K562 (cell line): ENCODE data around the gene DSE. TPM values are rescaled to one million over a fixed set of nuclear protein-coding genes. Genes with fewer than 3 reads are reported as not detected.

ENCODE experiments used
- ATAC-seq: fragments of 200-7000 bp; cut with Tn5 transposase; 3 replicates; pipeline ENCODE4 v1.9.1; 2020; ENCODE audit warnings: moderate library complexity
- BruUV-seq: library from RNA; stranded (reverse); fragments of 400-500 nt; replicated peaks from 2 replicates; lab custom pipeline; 2021; lab: Mats Ljungman, UMichigan
- CTCF ChIA-PET: fragments of 300-600 bp; formaldehyde crosslinking; extraction: SDS; loops from one replicate; lab custom pipeline; 2021; ENCODE audit warnings: low intra/inter-chr PET ratio; lab: Yijun Ruan, JAX
- POLR2A ChIA-PET: fragments of 300-600, 350-650 bp; sonication (Branson Sonifier 250); formaldehyde crosslinking; extraction: SDS; loops from one replicate; lab custom pipeline; 2021; ENCODE audit warnings: antibody characterized with exemption, inconsistent platforms; lab: Yijun Ruan, JAX
- DNase-seq, 4 experiments: peaks; one replicate each; pipeline versions ENCODE4 v3.0.0 to v3.0.0-alpha.2; 2011 to 2018; ENCODE audit warnings: low spot score in 3 of 4, mixed read lengths in 3 of 4; ENCODE audit errors: extremely low read depth in 1 of 4
- FAIRE-seq: peaks from 2 replicates; lab custom pipeline; 2011; peaks lifted over from hg19 to GRCh38; lab: Jason Lieb, UNC
- H2AFZ ChIP-seq: 2 replicates; pipeline ENCODE4 v1.6.0; 2011; ENCODE audit warnings: low read depth, low read length, control low read depth, inconsistent platforms
- H3K27ac ChIP-seq: fragments of 200-600 bp; 3 replicates; pipeline ENCODE4 v1.8.0; 2011; ENCODE audit warnings: low read depth, mild to moderate bottlenecking, control low read depth, inconsistent platforms, low read length, moderate library complexity, mixed read lengths; ENCODE audit errors: extremely low read depth
- H3K27me3 ChIP-seq, 2 experiments: fragments of 300-600 bp in 1 of 2; 2 replicates in 1 of 2; 3 replicates in 1 of 2; pipeline versions ENCODE4 v1.6.0 to v1.8.0; 2011; ENCODE audit warnings: inconsistent platforms in 2 of 2, low read length in 2 of 2, mild to moderate bottlenecking in 1 of 2, mixed read lengths in 1 of 2, moderate library complexity in 1 of 2; ENCODE audit not compliant: control insufficient read depth in 2 of 2, insufficient read depth in 2 of 2
- H3K36me3 ChIP-seq: fragments of 300-600 bp; 3 replicates; pipeline ENCODE4 v1.8.0; 2011; ENCODE audit warnings: mild to moderate bottlenecking, low read length, inconsistent platforms; ENCODE audit not compliant: control insufficient read depth, insufficient read depth
- H3K4me1 ChIP-seq, 2 experiments: fragments of 200-600 bp in 1 of 2; replicated peaks in 1 of 2; 2 replicates in 1 of 2; 3 replicates in 1 of 2; pipeline versions ENCODE4 v1.5.1 to v1.8.0; 2011; ENCODE audit warnings: inconsistent platforms in 2 of 2, low read length in 2 of 2, mild to moderate bottlenecking in 1 of 2, mixed read lengths in 1 of 2, moderate library complexity in 1 of 2; ENCODE audit not compliant: control insufficient read depth in 2 of 2, insufficient read depth in 2 of 2
- H3K4me2 ChIP-seq: 2 replicates; pipeline ENCODE4 v1.6.1; 2011; ENCODE audit warnings: low read length, control low read depth, inconsistent platforms, mixed read lengths; ENCODE audit not compliant: insufficient read depth
- H3K4me3 ChIP-seq: fragments of 200-600 bp; sonication (generic), shearing (Covaris generic); 2 replicates; pipeline ENCODE4 v1.5.1; 2016; ENCODE audit warnings: control low read depth, inconsistent platforms
- H3K79me2 ChIP-seq: fragments of 200-600 bp; 3 replicates; pipeline ENCODE4 v1.8.0; 2011; ENCODE audit warnings: low read length, inconsistent platforms; ENCODE audit not compliant: control insufficient read depth, insufficient read depth
- H3K9ac ChIP-seq, 2 experiments: 2 replicates each; pipeline versions ENCODE4 v1.6.0 to v1.6.1; 2011; ENCODE audit warnings: low read depth in 2 of 2, low read length in 2 of 2, control low read depth in 1 of 2, inconsistent platforms in 1 of 2, mild to moderate bottlenecking in 1 of 2, mixed read lengths in 1 of 2; ENCODE audit not compliant: insufficient read depth in 1 of 2
- H3K9me1 ChIP-seq: one replicate; pipeline ENCODE4 v1.6.0; 2011; ENCODE audit warnings: inconsistent platforms, mild to moderate bottlenecking, low read length, moderate library complexity; ENCODE audit not compliant: control insufficient read depth, insufficient read depth
- H3K9me3 ChIP-seq: replicated peaks from 2 replicates; pipeline ENCODE4 v1.5.1; 2011; ENCODE audit warnings: low read depth, low read length, inconsistent platforms; ENCODE audit not compliant: control insufficient read depth, insufficient read depth
- H4K20me1 ChIP-seq: replicated peaks from 2 replicates; pipeline ENCODE4 v1.6.1; 2011; ENCODE audit warnings: low read length, inconsistent platforms, mixed read lengths; ENCODE audit not compliant: control insufficient read depth, insufficient read depth
- ATF1 ChIP-seq, 2 experiments: fragments of 450-650 bp in 1 of 2; IDR thresholded peaks; 2 replicates each; pipeline ENCODE4 v1.6.1; 2016; ENCODE audit warnings: missing compliant biosample characterization in 1 of 2, missing genetic modification characterization in 1 of 2
- BDP1 ChIP-seq: IDR thresholded peaks from 3 replicates; pipeline ENCODE4 v1.6.1; 2011; ENCODE audit not compliant: insufficient read length, insufficient read depth
- CBX5 ChIP-seq: IDR thresholded peaks from 2 replicates; pipeline ENCODE4 v1.6.1; 2014; ENCODE audit warnings: low read depth, borderline replicate concordance
- CGGBP1 ChIP-seq: fragments of 250-450 bp; sonication (Bioruptor Pico); IDR thresholded peaks from 2 replicates; pipeline ENCODE4 v1.9.0; 2021; ENCODE audit warnings: mild to moderate bottlenecking
- CREM ChIP-seq: IDR thresholded peaks from 2 replicates; pipeline ENCODE4 v1.6.1; 2014; ENCODE audit warnings: antibody characterized with exemption, low read depth
- DIDO1 ChIP-seq: fragments of 450-650 bp; IDR thresholded peaks from 2 replicates; pipeline ENCODE4 v1.6.1; 2016; ENCODE audit warnings: low read depth, missing biosample characterization, missing genetic modification characterization
- MXD1 ChIP-seq: fragments of 250-450 bp; sonication (Bioruptor Pico); IDR thresholded peaks from 2 replicates; pipeline ENCODE4 v1.8.0; 2021; ENCODE audit warnings: borderline replicate concordance, mild to moderate bottlenecking, moderate library complexity; ENCODE audit not compliant: poor library complexity, severe bottlenecking
- RBM15 ChIP-seq: fragments of 200-400 bp; formaldehyde crosslinking; IDR thresholded peaks from 2 replicates; pipeline ENCODE4 v1.6.1; 2018; ENCODE audit warnings: mild to moderate bottlenecking, low read length, moderate library complexity; ENCODE audit not compliant: insufficient read depth
- RUNX1 ChIP-seq: sonication (generic); IDR thresholded peaks from 2 replicates; pipeline ENCODE4 v1.6.1; 2016; ENCODE audit warnings: antibody characterized with exemption, low read depth
- TFE3 ChIP-seq: fragments of 450-650 bp; formaldehyde crosslinking; IDR thresholded peaks from 2 replicates; pipeline ENCODE4 v1.4.0; 2020; ENCODE audit warnings: mild to moderate bottlenecking, mixed read lengths
- USF2 ChIP-seq: sonication (generic); formaldehyde crosslinking; IDR thresholded peaks from 2 replicates; pipeline ENCODE4 v1.5.0; 2020; ENCODE audit warnings: missing genetic modification reagents
- WGBS: fragments of 100-300 bp; shearing (Covaris generic); methylation state at CpG from one replicate; pipeline ENCODE4 v1.1.6; 2016; ENCODE audit warnings: low coverage, mixed read lengths; ENCODE audit not compliant: insufficient coverage; ENCODE audit errors: missing lambda C conversion rate; 5-methylcytosine and 5-hydroxymethylcytosine counted together
- in situ Hi-C: fragments of 300-500 bp; cut with MboI; formaldehyde crosslinking; loops from 4 replicates; pipeline ENCODE4 v1.15.0; 2018; ENCODE audit warnings: inconsistent platforms, mixed read lengths
- intact Hi-C: fragments of 100-400 bp; cut with micrococcal nuclease; formaldehyde crosslinking; loops from 2 replicates; pipeline ENCODE4 v1.14.2; 2022
- polyA plus RNA-seq, 8 experiments: library from polyadenylated mRNA; depleted of rRNA in 4 of 8; stranded (reverse) in 5 of 8; unstranded in 3 of 8; fragments of >200 nt; fragmentation: Nextera tagmentation in 2 of 8; fragmentation: Illumina TruSeq in 1 of 8; extraction: Ambion mirVana in 2 of 8; extraction: Trizol in 1 of 8; gene quantifications; 2 replicates each; pipeline versions ENCODE4 v1.2.1 to v1.2.3, GENCODE V29; 2011 to 2014; ENCODE audit warnings: inconsistent platforms in 1 of 8, missing spikeins in 1 of 8
- total RNA-seq, 7 experiments: library from RNA; depleted of rRNA in 6 of 7; stranded (reverse); fragments of >200 nt in 6 of 7; fragmentation: Illumina TruSeq in 2 of 7; extraction: Trizol in 2 of 7; gene quantifications; 2 replicates each; pipeline versions ENCODE4 v1.2.1 to v1.2.3, GENCODE V29; 2011 to 2021; ENCODE audit warnings: low replicate concordance in 1 of 7

DSE gene
- total and polyA plus RNA-seq, 9 of the 15 experiments (the other 6 are each of a cell fraction or from before 2014, with no cell fraction given) = 0.49 to 1.7 (median 0.79) TPM

- no peaks in the 10 kb centered on the region for H3K79me2 ChIP-seq
- no TSS peak for BruUV-seq
- ChIA-PET POLR2A (interaction anchor here (0.7 to 1.0 kb wide), 2 partner anchors 13 to 17 kb away, joined by 3 read pairs; no protein-coding TSS in a partner anchor), CTCF (no interaction called here)
- H3K4me1 ChIP-seq = no peaks in the 10 kb centered on the region; a peak in 1 of 5 replicates
- 7% methylated on average over 4 of the region's 4 CpGs for WGBS
- H3K9ac ChIP-seq = no peak overlapping the region
- no peaks in the 10 kb centered on the region for H3K9me1 ChIP-seq
- no peak for ATAC-seq
- H4K20me1 ChIP-seq = no peaks in the 10 kb centered on the region
- H3K36me3 ChIP-seq = no peaks in the 10 kb centered on the region
- intact Hi-C loops (no loop called here), in situ Hi-C loops (no loop called here)
- no peak for FAIRE-seq
- H3K9me3 ChIP-seq = no peaks in the 10 kb centered on the region
- no peak overlapping the region for H3K4me2 ChIP-seq
- DNase-seq = no peak
- H3K27me3 ChIP-seq = peaks cover 0 to 7% of the 10 kb centered on the region in 2 experiments; a peak in 4 of 5 replicates
- no peak overlapping the region for H3K27ac ChIP-seq
- TF ChIP-seq BDP1 (no peak), RUNX1 (no peak), MXD1 (CRISPR knock-in tag) (no peak), CBX5 (no peak), TFE3 (no peak), DIDO1 (tag) (no peak), CREM (no peak), ATF1 (CRISPR knock-in tag; IDR thresholded peaks at IDR 0.05) (no peak), ATF1 (tag; IDR thresholded peaks at IDR 0.05) (no peak), RBM15 (no peak), USF2 (CRISPR knock-in tag) (no peak), CGGBP1 (CRISPR knock-in tag) (no peak)
- no peak overlapping the region for H3K4me3 ChIP-seq
- no peak overlapping the region for H2AFZ ChIP-seq
These were observed 19.8 kb downstream of the DSE start for GRCh38 chr6:116390581-116390980.
